Osteoblast (primary cell): Measurements from ENCODE around the gene MBD5. TPM values are rescaled to one million over a fixed set of nuclear protein-coding genes. Genes with fewer than 3 reads are reported as not detected.

ENCODE experiments used
- DNase-seq: peaks from one replicate; pipeline ENCODE4 v3.0.0; 2011; ENCODE audit warnings: low spot score, mixed read lengths; ENCODE audit not compliant: insufficient read length; ENCODE audit errors: missing footprints
- H2AFZ ChIP-seq: 2 replicates; pipeline ENCODE4 v1.6.0; 2011; ENCODE audit warnings: mild to moderate bottlenecking, low read length
- H3K27ac ChIP-seq: 2 replicates; pipeline ENCODE4 v1.5.1; 2011; ENCODE audit warnings: mild to moderate bottlenecking, low read depth, low read length, moderate library complexity
- H3K27me3 ChIP-seq: 2 replicates; pipeline ENCODE4 v1.6.0; 2012; ENCODE audit warnings: mild to moderate bottlenecking, control low read depth, inconsistent platforms, low read length, moderate library complexity; ENCODE audit not compliant: insufficient read depth
- H3K36me3 ChIP-seq: 2 replicates; pipeline ENCODE4 v1.5.1; 2011; ENCODE audit warnings: mild to moderate bottlenecking, low read length, control low read depth, moderate library complexity; ENCODE audit not compliant: insufficient read depth
- H3K4me1 ChIP-seq: 2 replicates; pipeline ENCODE4 v1.5.1; 2011; ENCODE audit warnings: mild to moderate bottlenecking, low read length, control low read depth, moderate library complexity; ENCODE audit not compliant: insufficient read depth
- H3K4me2 ChIP-seq: 2 replicates; pipeline ENCODE4 v1.6.0; 2011; ENCODE audit warnings: mild to moderate bottlenecking, low read length; ENCODE audit not compliant: insufficient read depth
- H3K4me3 ChIP-seq: fragments of 200-600 bp; sonication (generic); 3 replicates; pipeline ENCODE4 v1.5.1; 2012; ENCODE audit warnings: mild to moderate bottlenecking, low read length, inconsistent platforms; ENCODE audit not compliant: insufficient read depth
- H3K79me2 ChIP-seq: 2 replicates; pipeline ENCODE4 v1.6.0; 2012; ENCODE audit warnings: mild to moderate bottlenecking, low read length, control low read depth, inconsistent platforms; ENCODE audit not compliant: insufficient read depth
- H3K9me3 ChIP-seq: 2 replicates; pipeline ENCODE4 v1.5.1; 2011; ENCODE audit warnings: low read depth, low read length, control low read depth
- H4K20me1 ChIP-seq: 2 replicates; pipeline ENCODE4 v1.6.0; 2012; ENCODE audit warnings: mild to moderate bottlenecking, low read length, control low read depth; ENCODE audit not compliant: insufficient read depth
- total RNA-seq: library from RNA; depleted of rRNA; stranded (reverse); fragments of >200 nt; gene quantifications from 2 replicates; pipeline ENCODE4 v1.2.3, GENCODE V29; 2012
- TF ChIP-seq, protein P1 (sequence below): IDR thresholded peaks from 2 replicates; pipeline ENCODE4 v1.5.1; 2011; ENCODE audit warnings: mild to moderate bottlenecking, low read depth, low read length, moderate library complexity; ENCODE audit errors: extremely low read depth

The MBD5 gene
- total RNA-seq, 1 donor: 22.4 TPM

DNA sequence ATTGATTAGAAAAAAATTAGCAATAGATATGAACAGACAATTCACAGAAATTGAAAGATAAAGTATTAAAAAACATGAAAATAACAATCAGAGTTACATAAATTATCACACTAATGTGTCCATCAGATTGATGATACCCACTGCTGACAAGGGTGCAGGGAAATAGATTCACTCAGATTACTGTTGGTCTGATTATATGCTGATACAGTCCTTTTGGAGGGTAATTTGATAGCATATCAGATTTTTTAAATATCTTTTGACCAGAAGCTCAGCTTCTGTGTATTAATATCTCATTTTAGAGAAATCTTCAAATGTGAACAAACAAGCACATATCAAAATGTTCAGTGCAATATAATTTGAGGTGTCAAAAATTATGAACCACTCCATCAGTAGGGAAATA is 465.8 kb downstream of the MBD5 start:
- Histone ChIP-seq H3K27me3 (no peaks in the 10 kb centered on the region), H3K27ac (no peak overlapping the region), H3K36me3 (peaks cover 6% of the 10 kb centered on the region), H3K79me2 (no peaks in the 10 kb centered on the region), H3K4me1 (no peaks in the 10 kb centered on the region), H3K9me3 (no peaks in the 10 kb centered on the region), H2AFZ (no peak overlapping the region), H3K4me3 (no peak overlapping the region), H4K20me1 (no peaks in the 10 kb centered on the region), H3K4me2 (no peak overlapping the region)
- TF ChIP-seq, protein P1, sequence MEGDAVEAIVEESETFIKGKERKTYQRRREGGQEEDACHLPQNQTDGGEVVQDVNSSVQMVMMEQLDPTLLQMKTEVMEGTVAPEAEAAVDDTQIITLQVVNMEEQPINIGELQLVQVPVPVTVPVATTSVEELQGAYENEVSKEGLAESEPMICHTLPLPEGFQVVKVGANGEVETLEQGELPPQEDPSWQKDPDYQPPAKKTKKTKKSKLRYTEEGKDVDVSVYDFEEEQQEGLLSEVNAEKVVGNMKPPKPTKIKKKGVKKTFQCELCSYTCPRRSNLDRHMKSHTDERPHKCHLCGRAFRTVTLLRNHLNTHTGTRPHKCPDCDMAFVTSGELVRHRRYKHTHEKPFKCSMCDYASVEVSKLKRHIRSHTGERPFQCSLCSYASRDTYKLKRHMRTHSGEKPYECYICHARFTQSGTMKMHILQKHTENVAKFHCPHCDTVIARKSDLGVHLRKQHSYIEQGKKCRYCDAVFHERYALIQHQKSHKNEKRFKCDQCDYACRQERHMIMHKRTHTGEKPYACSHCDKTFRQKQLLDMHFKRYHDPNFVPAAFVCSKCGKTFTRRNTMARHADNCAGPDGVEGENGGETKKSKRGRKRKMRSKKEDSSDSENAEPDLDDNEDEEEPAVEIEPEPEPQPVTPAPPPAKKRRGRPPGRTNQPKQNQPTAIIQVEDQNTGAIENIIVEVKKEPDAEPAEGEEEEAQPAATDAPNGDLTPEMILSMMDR: no peak
- DNase-seq: no peak

DNA sequence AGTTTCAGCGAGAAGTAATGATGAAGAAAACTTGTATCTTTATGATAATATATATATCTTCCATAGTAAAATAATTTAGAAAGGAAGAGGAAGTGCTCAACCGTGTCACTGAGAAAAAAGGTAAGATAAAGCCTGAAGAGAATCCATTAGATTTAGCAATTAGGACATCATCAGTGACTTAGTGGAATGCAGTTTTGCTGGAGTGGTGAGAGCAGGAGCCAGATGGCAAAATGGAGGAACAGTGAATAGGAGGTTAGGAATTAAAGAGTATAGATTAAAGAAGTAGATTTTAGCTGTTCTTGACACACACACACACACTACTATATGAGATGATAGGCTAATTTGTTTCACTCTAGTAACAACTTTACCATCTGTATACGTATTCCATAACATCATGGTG is 466.5 kb downstream of the MBD5 start:
- TF ChIP-seq, protein P1: no peak
- no peak overlapping the region for H3K27ac ChIP-seq

DNA sequence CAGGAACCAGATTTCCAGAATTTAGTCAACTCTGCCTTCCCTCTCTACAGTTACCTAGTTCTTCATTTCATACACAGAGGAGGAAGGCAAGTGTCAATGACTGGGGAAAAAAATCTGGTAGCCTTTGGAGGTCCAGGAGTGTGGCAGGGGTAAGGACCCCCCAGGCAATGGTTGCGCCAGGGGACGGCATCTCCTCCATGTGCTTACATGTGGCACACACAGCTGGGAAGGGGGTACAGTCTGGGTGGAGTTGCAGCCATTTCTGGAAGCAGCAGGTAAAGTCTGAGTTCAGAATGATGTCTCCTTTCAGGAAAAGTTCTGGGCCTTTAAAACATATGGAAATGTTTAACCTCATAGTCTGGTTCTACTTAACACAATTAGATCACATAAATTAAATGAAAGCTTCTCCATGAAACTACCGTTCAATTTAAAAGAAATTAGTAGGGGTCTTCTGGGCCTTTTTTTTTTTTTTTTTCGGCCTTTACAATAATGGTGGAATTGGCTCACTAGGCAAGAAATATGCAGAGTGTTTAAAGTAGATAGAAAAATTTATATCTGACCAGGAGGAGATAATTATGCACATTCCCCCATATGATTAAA is 470.0 kb downstream of the MBD5 start:
- Histone ChIP-seq H3K9me3 (no peaks in the 10 kb centered on the region), H3K4me3 (no peak overlapping the region), H3K27ac (no peak overlapping the region), H3K36me3 (peaks cover 6% of the 10 kb centered on the region), H3K27me3 (no peaks in the 10 kb centered on the region), H3K4me2 (no peak overlapping the region), H3K4me1 (no peaks in the 10 kb centered on the region), H3K79me2 (no peaks in the 10 kb centered on the region), H2AFZ (no peak overlapping the region), H4K20me1 (no peaks in the 10 kb centered on the region)
- no peak for DNase-seq
- TF ChIP-seq, protein P1: no peak

More for the DNA sequence above, 466.5 kb downstream of the MBD5 start:
- Histone ChIP-seq H4K20me1 (no peaks in the 10 kb centered on the region), H2AFZ (no peak overlapping the region), H3K4me2 (no peak overlapping the region), H3K4me3 (no peak overlapping the region), H3K79me2 (no peaks in the 10 kb centered on the region), H3K9me3 (no peaks in the 10 kb centered on the region), H3K4me1 (no peaks in the 10 kb centered on the region), H3K36me3 (peaks cover 6% of the 10 kb centered on the region), H3K27me3 (no peaks in the 10 kb centered on the region)
- DNase-seq: no peak

DNA sequence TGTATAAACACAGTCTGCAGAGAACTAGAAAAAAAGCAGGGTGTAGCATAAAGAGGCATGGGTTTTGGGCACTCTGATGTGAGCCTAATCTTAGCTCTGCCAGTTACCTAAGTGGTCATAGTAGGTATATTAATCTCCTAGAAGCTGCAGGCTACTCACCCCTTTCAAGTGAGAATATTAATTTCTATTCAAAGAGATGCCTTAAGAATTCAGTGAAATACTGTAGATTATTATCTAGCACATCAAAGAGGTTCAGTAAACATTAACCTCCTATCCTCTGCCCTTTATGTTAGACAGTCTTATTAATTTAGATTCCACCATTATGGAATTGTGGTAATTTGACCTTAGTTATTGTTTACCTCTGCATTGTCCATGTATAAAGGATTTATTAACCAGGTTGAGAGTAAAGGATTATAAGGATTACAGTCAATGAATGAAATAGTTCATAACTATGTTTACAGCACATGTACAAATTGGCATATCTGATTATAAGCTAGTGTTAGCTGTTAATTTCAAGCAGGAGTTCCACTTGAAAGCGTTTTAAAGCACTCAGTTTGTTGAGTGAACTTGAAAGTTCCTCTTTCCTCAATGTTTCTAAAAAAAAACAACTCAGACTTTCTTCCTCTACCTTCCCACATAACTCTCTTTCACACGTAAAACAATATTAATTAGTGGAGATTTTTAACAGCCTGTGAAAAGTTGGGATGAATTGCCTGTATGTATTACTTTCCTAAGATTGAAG is 473.1 kb downstream of the MBD5 start:
- H2AFZ ChIP-seq: no peak overlapping the region
- DNase-seq: no peak
- H3K27me3 ChIP-seq: no peaks in the 10 kb centered on the region
- H3K4me1 ChIP-seq: no peaks in the 10 kb centered on the region
- no peaks in the 10 kb centered on the region for H4K20me1 ChIP-seq
- H3K27ac ChIP-seq: no peak overlapping the region
- no peaks in the 10 kb centered on the region for H3K79me2 ChIP-seq
- no peak overlapping the region for H3K4me2 ChIP-seq
- no peak overlapping the region for H3K4me3 ChIP-seq
- H3K36me3 ChIP-seq: peaks cover 6% of the 10 kb centered on the region
- TF ChIP-seq, protein P1: no peak
- no peaks in the 10 kb centered on the region for H3K9me3 ChIP-seq
